HepG2 (cell line): ENCODE data around the gene COA3. TPM values are rescaled to one million over a fixed set of nuclear protein-coding genes. Genes with fewer than 3 reads are reported as not detected.

Experiments
- E2F1 ChIP-seq: sonication (generic); formaldehyde crosslinking; IDR thresholded peaks from 2 replicates; pipeline ENCODE4 v1.5.0; 2020; ENCODE audit warnings: missing genetic modification reagents
- ETV6 ChIP-seq: sonication (generic); formaldehyde crosslinking; conservative IDR thresholded peaks from 2 replicates; pipeline ENCODE4 v1.4.0; 2020; ENCODE audit warnings: missing genetic modification reagents
- HHEX ChIP-seq: IDR thresholded peaks from 2 replicates; pipeline ENCODE4 v1.6.1; 2016; ENCODE audit warnings: control low read depth
- HINFP ChIP-seq: sonication (generic); formaldehyde crosslinking; IDR thresholded peaks from 2 replicates; pipeline ENCODE4 v1.4.0; 2020; ENCODE audit warnings: low read depth, mild to moderate bottlenecking, missing genetic modification reagents
- KMT2B ChIP-seq: IDR thresholded peaks from 2 replicates; pipeline ENCODE4 v1.6.1; 2016; ENCODE audit warnings: missing genetic modification reagents, missing compliant biosample characterization
- MBD4 ChIP-seq: IDR thresholded peaks from 2 replicates; pipeline ENCODE4 v1.6.1; 2012; ENCODE audit warnings: low read length, inconsistent platforms, borderline replicate concordance
- MEIS1 ChIP-seq: sonication (generic); formaldehyde crosslinking; IDR thresholded peaks from 2 replicates; pipeline ENCODE4 v1.9.0; 2021; ENCODE audit warnings: mild to moderate bottlenecking, missing genetic modification reagents, moderate library complexity, borderline replicate concordance
- MXD4 ChIP-seq: IDR thresholded peaks from 2 replicates; pipeline ENCODE4 v1.6.1; 2016; ENCODE audit warnings: mild to moderate bottlenecking, missing biosample characterization, missing genetic modification reagents
- NCOA5 ChIP-seq: sonication (generic); formaldehyde crosslinking; IDR thresholded peaks from 2 replicates; pipeline ENCODE4 v1.4.0; 2020; ENCODE audit warnings: missing genetic modification reagents
- SALL2 ChIP-seq: sonication (generic); formaldehyde crosslinking; IDR thresholded peaks from 2 replicates; pipeline ENCODE4 v1.8.1; 2023; ENCODE audit warnings: mild to moderate bottlenecking, missing genetic modification reagents, inconsistent platforms
- SNAI1 ChIP-seq: sonication (generic); formaldehyde crosslinking; IDR thresholded peaks from 2 replicates; pipeline ENCODE4 v1.5.0; 2020; ENCODE audit warnings: mild to moderate bottlenecking, missing genetic modification reagents, borderline replicate concordance
- SRSF1 ChIP-seq: fragments of 200-400 bp; formaldehyde crosslinking; optimal IDR thresholded peaks from 2 replicates; pipeline ENCODE3; 2017; ENCODE audit warnings: mild to moderate bottlenecking, low read depth, low read length, moderate library complexity
- ZBTB3 ChIP-seq: sonication (generic); formaldehyde crosslinking; IDR thresholded peaks from 2 replicates; pipeline ENCODE4 v1.4.0; 2020; ENCODE audit warnings: low read depth, mild to moderate bottlenecking, moderate library complexity, missing genetic modification reagents, borderline replicate concordance
- ZFX ChIP-seq: sonication (generic); formaldehyde crosslinking; IDR thresholded peaks from 2 replicates; pipeline ENCODE4 v1.4.0; 2020; ENCODE audit warnings: mild to moderate bottlenecking, low read depth, missing genetic modification reagents, moderate library complexity
- ZFYVE20 ChIP-seq: sonication (generic); formaldehyde crosslinking; IDR thresholded peaks from 2 replicates; pipeline ENCODE4 v1.8.0; 2023; ENCODE audit warnings: low read depth, mild to moderate bottlenecking, moderate library complexity, missing genetic modification reagents, borderline replicate concordance
- ZIK1 ChIP-seq: sonication (generic); formaldehyde crosslinking; IDR thresholded peaks from 2 replicates; pipeline ENCODE4 v1.5.0; 2020; ENCODE audit warnings: mild to moderate bottlenecking, low read depth, missing genetic modification reagents, borderline replicate concordance
- ZNF20 ChIP-seq: sonication (generic); formaldehyde crosslinking; IDR thresholded peaks from 2 replicates; pipeline ENCODE4 v1.4.0; 2020; ENCODE audit warnings: mild to moderate bottlenecking, moderate library complexity, missing genetic modification reagents
- ZNF225 ChIP-seq: sonication (generic); formaldehyde crosslinking; IDR thresholded peaks from 2 replicates; pipeline ENCODE4 v1.4.0; 2020; ENCODE audit warnings: mild to moderate bottlenecking, missing genetic modification reagents
- ZNF556 ChIP-seq: sonication (generic); formaldehyde crosslinking; IDR thresholded peaks from 2 replicates; pipeline ENCODE4 v1.4.0; 2020; ENCODE audit warnings: mild to moderate bottlenecking, missing genetic modification reagents, borderline replicate concordance
- ZNF75D ChIP-seq: sonication (generic); formaldehyde crosslinking; IDR thresholded peaks from 2 replicates; pipeline ENCODE4 v1.8.1; 2023; ENCODE audit warnings: missing genetic modification reagents, mild to moderate bottlenecking, borderline replicate concordance
- polyA plus RNA-seq, 8 experiments: library from polyadenylated mRNA; depleted of rRNA in 3 of 8; stranded (reverse) in 7 of 8; unstranded in 1 of 8; fragments of >200 nt; fragmentation: Illumina TruSeq in 4 of 8; extraction: Trizol in 4 of 8; gene quantifications; 2 replicates each; pipeline versions ENCODE4 v1.2.1 to v1.2.3, GENCODE V29; 2011 to 2016; ENCODE audit warnings: low read depth in 4 of 8, missing spikeins in 1 of 8, mixed read lengths in 1 of 8; ENCODE audit not compliant: insufficient read depth in 1 of 8
- total RNA-seq, 5 experiments: library from RNA; depleted of rRNA; stranded (reverse); fragments of >200 nt; fragmentation: Illumina TruSeq; extraction: Trizol; gene quantifications; 2 replicates each; pipeline ENCODE4 v1.2.3, GENCODE V29; 2016; ENCODE audit warnings: low read depth in 1 of 5
- TF ChIP-seq, protein P1 (sequence below): sonication (generic); formaldehyde crosslinking; IDR thresholded peaks from 2 replicates; pipeline ENCODE4 v1.5.0; 2020; ENCODE audit warnings: mild to moderate bottlenecking, low read depth, missing genetic modification reagents, borderline replicate concordance
- TF ChIP-seq, protein P2 (sequence below): sonication (generic); formaldehyde crosslinking; IDR thresholded peaks from 2 replicates; pipeline ENCODE4 v1.4.0; 2020; ENCODE audit warnings: missing genetic modification reagents

COA3 gene
- total and polyA plus RNA-seq, 2 of the 13 experiments (the other 11 are each of a cell fraction or from before 2014, with no cell fraction given), result 133 to 202 TPM

- TF ChIP-seq E2F1 (CRISPR knock-in tag) (no peak; the same call in 1 of the 2 replicates), ETV6 (no peak), SRSF1 (no peak), SNAI1 (CRISPR knock-in tag) (peak; percentile 18; the same call in 1 of the 2 replicates), MEIS1 (no peak), ZNF20 (CRISPR knock-in tag) (no peak), ZIK1 (CRISPR knock-in tag) (no peak), ZBTB3 (no peak), ZNF225 (CRISPR knock-in tag) (no peak), HHEX (CRISPR knock-in tag) (no peak), MBD4 (no peak), ZFX (CRISPR knock-in tag) (no peak), KMT2B (CRISPR knock-in tag) (no peak), ZFYVE20 (CRISPR knock-in tag) (no peak; the same call in 1 of the 2 replicates), HINFP (CRISPR knock-in tag) (0 out of 2 replicates have a peak, but pooled peaks have one; percentile 61), MXD4 (CRISPR knock-in tag) (peak; percentile 36), SALL2 (CRISPR knock-in tag) (peak; percentile 19; the same call in 1 of the 2 replicates), ZNF75D (CRISPR knock-in tag) (no peak), NCOA5 (no peak), ZNF556 (CRISPR knock-in tag) (0 out of 2 replicates have a peak, but pooled peaks have one; percentile 66)
- TF ChIP-seq, protein P1, sequence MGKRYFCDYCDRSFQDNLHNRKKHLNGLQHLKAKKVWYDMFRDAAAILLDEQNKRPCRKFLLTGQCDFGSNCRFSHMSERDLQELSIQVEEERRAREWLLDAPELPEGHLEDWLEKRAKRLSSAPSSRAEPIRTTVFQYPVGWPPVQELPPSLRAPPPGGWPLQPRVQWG (CRISPR knock-in tag), result no peak
- TF ChIP-seq, protein P2, sequence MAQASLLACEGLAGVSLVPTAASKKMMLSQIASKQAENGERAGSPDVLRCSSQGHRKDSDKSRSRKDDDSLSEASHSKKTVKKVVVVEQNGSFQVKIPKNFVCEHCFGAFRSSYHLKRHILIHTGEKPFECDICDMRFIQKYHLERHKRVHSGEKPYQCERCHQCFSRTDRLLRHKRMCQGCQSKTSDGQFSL, result no peak
Observed at GRCh38 chr17:42797067-42798007, 1.2 kb downstream of the COA3 start (continued).
